Natural killer cell (primary cell): ENCODE results near the gene TAF6. TPM values are rescaled to one million over a fixed set of nuclear protein-coding genes. Genes with fewer than 3 reads are reported as not detected.
"Not testable (repeated sequence)": the region's sequence is repeated elsewhere in the genome, so short reads cannot be mapped to it uniquely, and the experiment has no call there.

Experiments
- ATAC-seq, 3 donors: fragments of 150-1000 bp in 2 of 3; fragments of 200-7000 bp in 1 of 3; cut with Tn5 transposase; 1 replicate in 1 of 3; 2 replicates in 2 of 3; pipeline ENCODE4 v1.10.0; 2021; ENCODE audit warnings: mild to moderate bottlenecking in 2 of 3, moderate library complexity in 2 of 3
- DNase-seq, 2 donors: peaks; one replicate each; pipeline versions ENCODE4 v3.0.0 to v3.0.0-alpha.2; 2013 to 2021; ENCODE audit warnings: mixed read lengths in 1 of 2
- H3K27ac ChIP-seq: one replicate; pipeline ENCODE4 v1.5.1; 2013; ENCODE audit warnings: mild to moderate bottlenecking, low read length
- H3K27me3 ChIP-seq: one replicate; pipeline ENCODE4 v1.6.1; 2013; ENCODE audit warnings: low read length; ENCODE audit not compliant: control insufficient read depth, insufficient read depth
- H3K36me3 ChIP-seq: one replicate; pipeline ENCODE4 v1.6.1; 2013; ENCODE audit warnings: low read length; ENCODE audit not compliant: control insufficient read depth, insufficient read depth
- H3K4me1 ChIP-seq: one replicate; pipeline ENCODE4 v1.6.1; 2013; ENCODE audit warnings: low read length; ENCODE audit not compliant: control insufficient read depth, insufficient read depth
- H3K4me3 ChIP-seq: one replicate; pipeline ENCODE4 v1.5.1; 2013; ENCODE audit warnings: low read length
- H3K9me3 ChIP-seq: one replicate; pipeline ENCODE4 v1.6.1; 2013; ENCODE audit warnings: low read length; ENCODE audit not compliant: control insufficient read depth, insufficient read depth
- H3K27ac Mint-ChIP-seq, 2 donors: one replicate each; pipeline ENCODE4 v1.8.0; 2022; ENCODE audit warnings: mild to moderate bottlenecking in 2 of 2, mixed read lengths in 2 of 2, moderate library complexity in 1 of 2
- H3K27me3 Mint-ChIP-seq, 2 donors: one replicate each; pipeline ENCODE4 v1.8.0; 2022; ENCODE audit warnings: low read depth in 2 of 2, mixed read lengths in 2 of 2
- H3K36me3 Mint-ChIP-seq: one replicate; pipeline ENCODE4 v1.8.0; 2022; ENCODE audit warnings: mixed read lengths
- H3K4me1 Mint-ChIP-seq, 2 donors: one replicate each; pipeline ENCODE4 v1.8.0; 2022; ENCODE audit warnings: mixed read lengths in 2 of 2
- H3K4me3 Mint-ChIP-seq: one replicate; pipeline ENCODE4 v1.8.0; 2022; ENCODE audit warnings: mild to moderate bottlenecking, moderate library complexity, mixed read lengths
- H3K9me3 Mint-ChIP-seq, 2 donors: one replicate each; pipeline ENCODE4 v1.8.0; 2022; ENCODE audit warnings: mixed read lengths in 2 of 2
- CTCF ChIP-seq: fragments of 200-600 bp; IDR thresholded peaks from one replicate; pipeline ENCODE4 v1.8.0; 2022; ENCODE audit warnings: antibody characterized with exemption
- WGBS: methylation state at CpG from one replicate; pipeline ENCODE4 v1.1.7; 2013; ENCODE audit warnings: missing lambda C conversion rate; ENCODE audit not compliant: insufficient coverage; 5-methylcytosine and 5-hydroxymethylcytosine counted together
- intact Hi-C: fragments of 100-400 bp; cut with micrococcal nuclease; formaldehyde crosslinking; loops from one replicate; pipeline ENCODE4 v1.14.2; 2022
- total RNA-seq, 4 donors: library from RNA; stranded (reverse); fragments of 120-200 nt in 1 of 4; gene quantifications; one replicate each; pipeline versions ENCODE4 v1.2.3 to v1.2.4, GENCODE V29; 2013 to 2022

The TAF6 gene
- total RNA-seq, 3 donors from 2014 or later (not counting 1 experiment from before 2014, with no cell fraction given): 42.2 to 56.8 (median 47.9) TPM

GRCh38 chr7:100147278-100147677, 28.1 kb upstream of the TAF6 start:
- Histone ChIP-seq H3K4me3 (no peak overlapping the region), H3K4me1 (peaks cover 20% of the 10 kb centered on the region), H3K36me3 (no peaks in the 10 kb centered on the region), H3K27me3 (no peaks in the 10 kb centered on the region), H3K27ac (no peak overlapping the region), H3K9me3 (no peaks in the 10 kb centered on the region)
- 100% methylated on average over 2 of the region's 2 CpGs for WGBS
- H3K27ac Mint-ChIP-seq: no peak overlapping the region
- no peak for TF ChIP-seq CTCF
- H3K36me3 Mint-ChIP-seq: no peaks in the 10 kb centered on the region
- no peak overlapping the region for H3K4me3 Mint-ChIP-seq
- peaks cover 27 to 29% of the 10 kb centered on the region in 2 donors for H3K4me1 Mint-ChIP-seq
- DNase-seq (no peak), ATAC-seq (no peak)
- no peaks in the 10 kb centered on the region for H3K9me3 Mint-ChIP-seq
- no peaks in the 10 kb centered on the region for H3K27me3 Mint-ChIP-seq
- intact Hi-C loops: no loop called here

GRCh38 chr7:100146350-100146749, 27.2 kb upstream of the TAF6 start:
- peaks cover 17% of the 10 kb centered on the region for H3K4me1 ChIP-seq
- H3K9me3 Mint-ChIP-seq, H3K4me3 Mint-ChIP-seq, H3K36me3 Mint-ChIP-seq, H3K27me3 Mint-ChIP-seq, H3K4me3 ChIP-seq, H3K27ac Mint-ChIP-seq, H3K36me3 ChIP-seq, H3K9me3 ChIP-seq, DNase-seq, ATAC-seq, H3K27me3 ChIP-seq, H3K27ac ChIP-seq, intact Hi-C loops: not testable (repeated sequence)
- peaks cover 23 to 26% of the 10 kb centered on the region in 2 donors for H3K4me1 Mint-ChIP-seq
- 96% methylated on average over 4 of the region's 4 CpGs for WGBS

GRCh38 chr7:100142461-100142860, 23.3 kb upstream of the TAF6 start:
- H3K4me1 ChIP-seq: no peaks in the 10 kb centered on the region
- no peaks in the 10 kb centered on the region for H3K9me3 ChIP-seq
- H3K9me3 Mint-ChIP-seq: no peaks in the 10 kb centered on the region
- no peaks in the 10 kb centered on the region for H3K27me3 ChIP-seq
- peaks cover 0 to 6% of the 10 kb centered on the region in 2 donors for H3K27me3 Mint-ChIP-seq
- WGBS: 95% methylated on average over 3 of the region's 3 CpGs
- no peaks in the 10 kb centered on the region for H3K4me1 Mint-ChIP-seq
- no peaks in the 10 kb centered on the region for H3K36me3 Mint-ChIP-seq
- intact Hi-C loops: no loop called here
- TF ChIP-seq CTCF: no peak
- H3K27ac ChIP-seq: no peak overlapping the region
- no peak overlapping the region for H3K27ac Mint-ChIP-seq
- no peak overlapping the region for H3K4me3 Mint-ChIP-seq
- no peak overlapping the region for H3K4me3 ChIP-seq
- H3K36me3 ChIP-seq: no peaks in the 10 kb centered on the region
- DNase-seq: no peak
- no peak for ATAC-seq

- TF ChIP-seq CTCF: no peak
- Histone ChIP-seq H3K36me3 (no peaks in the 10 kb centered on the region), H3K27ac (no peak overlapping the region), H3K9me3 (no peaks in the 10 kb centered on the region), H3K27me3 (no peaks in the 10 kb centered on the region), H3K4me1 (no peaks in the 10 kb centered on the region), H3K4me3 (no peak overlapping the region)
- WGBS: 41% methylated on average over 3 of the region's 3 CpGs
- H3K36me3 Mint-ChIP-seq: no peaks in the 10 kb centered on the region
- H3K27ac Mint-ChIP-seq: no peak overlapping the region
- H3K4me1 Mint-ChIP-seq: no peaks in the 10 kb centered on the region
- H3K27me3 Mint-ChIP-seq: peaks cover 0 to 6% of the 10 kb centered on the region in 2 donors
- no peak overlapping the region for H3K4me3 Mint-ChIP-seq
- ATAC-seq (peak in 1 of 3 donors; percentile 53), DNase-seq (no peak)
- intact Hi-C loops: no loop called here
- no peaks in the 10 kb centered on the region for H3K9me3 Mint-ChIP-seq
Measured at GRCh38 chr7:100141555-100141949, 22.4 kb upstream of the TAF6 start.
